K562 (cell line): ENCODE data around the gene NRXN3. TPM values are rescaled to one million over a fixed set of nuclear protein-coding genes. Genes with fewer than 3 reads are reported as not detected.

Experiments
- ATAC-seq: fragments of 200-7000 bp; cut with Tn5 transposase; 3 replicates; pipeline ENCODE4 v1.9.1; 2020; ENCODE audit warnings: moderate library complexity
- BruUV-seq: library from RNA; stranded (reverse); fragments of 400-500 nt; replicated peaks from 2 replicates; lab custom pipeline; 2021; lab: Mats Ljungman, UMichigan
- CTCF ChIA-PET: fragments of 300-600 bp; formaldehyde crosslinking; extraction: SDS; loops from one replicate; lab custom pipeline; 2021; ENCODE audit warnings: low intra/inter-chr PET ratio; lab: Yijun Ruan, JAX
- POLR2A ChIA-PET: fragments of 300-600, 350-650 bp; sonication (Branson Sonifier 250); formaldehyde crosslinking; extraction: SDS; loops from one replicate; lab custom pipeline; 2021; ENCODE audit warnings: antibody characterized with exemption, inconsistent platforms; lab: Yijun Ruan, JAX
- DNase-seq, 4 experiments: peaks; one replicate each; pipeline versions ENCODE4 v3.0.0 to v3.0.0-alpha.2; 2011 to 2018; ENCODE audit warnings: low spot score in 3 of 4, mixed read lengths in 3 of 4; ENCODE audit errors: extremely low read depth in 1 of 4
- FAIRE-seq: peaks from 2 replicates; lab custom pipeline; 2011; peaks lifted over from hg19 to GRCh38; lab: Jason Lieb, UNC
- H2AFZ ChIP-seq: 2 replicates; pipeline ENCODE4 v1.6.0; 2011; ENCODE audit warnings: low read depth, low read length, control low read depth, inconsistent platforms
- H3K27ac ChIP-seq: fragments of 200-600 bp; 3 replicates; pipeline ENCODE4 v1.8.0; 2011; ENCODE audit warnings: low read depth, mild to moderate bottlenecking, control low read depth, inconsistent platforms, low read length, moderate library complexity, mixed read lengths; ENCODE audit errors: extremely low read depth
- H3K27me3 ChIP-seq, 2 experiments: fragments of 300-600 bp in 1 of 2; 2 replicates in 1 of 2; 3 replicates in 1 of 2; pipeline versions ENCODE4 v1.6.0 to v1.8.0; 2011; ENCODE audit warnings: inconsistent platforms in 2 of 2, low read length in 2 of 2, mild to moderate bottlenecking in 1 of 2, mixed read lengths in 1 of 2, moderate library complexity in 1 of 2; ENCODE audit not compliant: control insufficient read depth in 2 of 2, insufficient read depth in 2 of 2
- H3K36me3 ChIP-seq: fragments of 300-600 bp; 3 replicates; pipeline ENCODE4 v1.8.0; 2011; ENCODE audit warnings: mild to moderate bottlenecking, low read length, inconsistent platforms; ENCODE audit not compliant: control insufficient read depth, insufficient read depth
- H3K4me1 ChIP-seq, 2 experiments: fragments of 200-600 bp in 1 of 2; replicated peaks in 1 of 2; 2 replicates in 1 of 2; 3 replicates in 1 of 2; pipeline versions ENCODE4 v1.5.1 to v1.8.0; 2011; ENCODE audit warnings: inconsistent platforms in 2 of 2, low read length in 2 of 2, mild to moderate bottlenecking in 1 of 2, mixed read lengths in 1 of 2, moderate library complexity in 1 of 2; ENCODE audit not compliant: control insufficient read depth in 2 of 2, insufficient read depth in 2 of 2
- H3K4me2 ChIP-seq: 2 replicates; pipeline ENCODE4 v1.6.1; 2011; ENCODE audit warnings: low read length, control low read depth, inconsistent platforms, mixed read lengths; ENCODE audit not compliant: insufficient read depth
- H3K4me3 ChIP-seq: fragments of 200-600 bp; sonication (generic), shearing (Covaris generic); 2 replicates; pipeline ENCODE4 v1.5.1; 2016; ENCODE audit warnings: control low read depth, inconsistent platforms
- H3K79me2 ChIP-seq: fragments of 200-600 bp; 3 replicates; pipeline ENCODE4 v1.8.0; 2011; ENCODE audit warnings: low read length, inconsistent platforms; ENCODE audit not compliant: control insufficient read depth, insufficient read depth
- H3K9ac ChIP-seq, 2 experiments: 2 replicates each; pipeline versions ENCODE4 v1.6.0 to v1.6.1; 2011; ENCODE audit warnings: low read depth in 2 of 2, low read length in 2 of 2, control low read depth in 1 of 2, inconsistent platforms in 1 of 2, mild to moderate bottlenecking in 1 of 2, mixed read lengths in 1 of 2; ENCODE audit not compliant: insufficient read depth in 1 of 2
- H3K9me1 ChIP-seq: one replicate; pipeline ENCODE4 v1.6.0; 2011; ENCODE audit warnings: inconsistent platforms, mild to moderate bottlenecking, low read length, moderate library complexity; ENCODE audit not compliant: control insufficient read depth, insufficient read depth
- H3K9me3 ChIP-seq: replicated peaks from 2 replicates; pipeline ENCODE4 v1.5.1; 2011; ENCODE audit warnings: low read depth, low read length, inconsistent platforms; ENCODE audit not compliant: control insufficient read depth, insufficient read depth
- H4K20me1 ChIP-seq: replicated peaks from 2 replicates; pipeline ENCODE4 v1.6.1; 2011; ENCODE audit warnings: low read length, inconsistent platforms, mixed read lengths; ENCODE audit not compliant: control insufficient read depth, insufficient read depth
- ARID1B ChIP-seq: fragments of 450-650 bp; IDR thresholded peaks from 2 replicates; pipeline ENCODE4 v1.6.1; 2016; ENCODE audit warnings: antibody characterized with exemption, mild to moderate bottlenecking, inconsistent platforms
- CEBPZ ChIP-seq: fragments of 150-350 bp; IDR thresholded peaks from 2 replicates; pipeline ENCODE4 v1.6.1; 2014; ENCODE audit warnings: low read depth, mild to moderate bottlenecking, low read length, borderline replicate concordance
- CTCFL ChIP-seq: IDR thresholded peaks from 2 replicates; pipeline ENCODE4 v1.6.1; 2011; ENCODE audit warnings: borderline replicate concordance, low read depth, mild to moderate bottlenecking, moderate library complexity, low read length; ENCODE audit not compliant: insufficient read depth, poor library complexity, severe bottlenecking
- HMGN3 ChIP-seq: IDR thresholded peaks from 2 replicates; pipeline ENCODE4 v1.6.1; 2011; ENCODE audit warnings: borderline replicate concordance, low read depth, mild to moderate bottlenecking, mixed read lengths, low read length; ENCODE audit not compliant: insufficient read length; ENCODE audit errors: extremely low read depth
- IRF1 ChIP-seq: sonication (generic); formaldehyde crosslinking; IDR thresholded peaks from 2 replicates; pipeline ENCODE4 v1.8.0; 2022; ENCODE audit warnings: missing genetic modification reagents, mild to moderate bottlenecking, borderline replicate concordance
- MEF2A ChIP-seq: IDR thresholded peaks from 2 replicates; pipeline ENCODE4 v1.6.1; 2011; ENCODE audit warnings: low read depth, mild to moderate bottlenecking, low read length, moderate library complexity; ENCODE audit not compliant: control insufficient read depth
- NCOA2 ChIP-seq, 2 experiments: fragments of 450-650 bp; IDR thresholded peaks; 2 replicates each; pipeline ENCODE4 v1.6.1; 2018; ENCODE audit warnings: mild to moderate bottlenecking in 2 of 2, moderate library complexity in 1 of 2; ENCODE audit not compliant: partially characterized antibody in 2 of 2
- NCOR1 ChIP-seq: fragments of 450-650 bp; IDR thresholded peaks from 2 replicates; pipeline ENCODE4 v1.6.1; 2016; ENCODE audit warnings: mild to moderate bottlenecking, moderate library complexity
- PHB ChIP-seq: fragments of 250-450 bp; sonication (Bioruptor Pico); IDR thresholded peaks from 2 replicates; pipeline ENCODE4 v1.5.0; 2021
- POLR2A ChIP-seq: fragments of 450-650 bp; conservative IDR thresholded peaks from 2 replicates; pipeline ENCODE4 v1.6.1; 2016
- TAL1 ChIP-seq: fragments of 450-650 bp; IDR thresholded peaks from 2 replicates; pipeline ENCODE4 v1.6.1; 2016; ENCODE audit warnings: mild to moderate bottlenecking
- ZKSCAN3 ChIP-seq: fragments of 250-450 bp; sonication (Bioruptor Pico); IDR thresholded peaks from 2 replicates; pipeline ENCODE4 v1.4.0; 2020
- ZNF589 ChIP-seq: fragments of 200-800 bp; sonication (Bioruptor generic); IDR thresholded peaks from 2 replicates; pipeline ENCODE4 v1.6.1; 2016; ENCODE audit warnings: low read depth, missing genetic modification characterization, missing compliant biosample characterization
- ZNF75A ChIP-seq: fragments of 450-650 bp; formaldehyde crosslinking; IDR thresholded peaks from 2 replicates; pipeline ENCODE4 v1.4.0; 2020; ENCODE audit warnings: mild to moderate bottlenecking
- WGBS: fragments of 100-300 bp; shearing (Covaris generic); methylation state at CpG from one replicate; pipeline ENCODE4 v1.1.6; 2016; ENCODE audit warnings: low coverage, mixed read lengths; ENCODE audit not compliant: insufficient coverage; ENCODE audit errors: missing lambda C conversion rate; 5-methylcytosine and 5-hydroxymethylcytosine counted together
- in situ Hi-C: fragments of 300-500 bp; cut with MboI; formaldehyde crosslinking; loops from 4 replicates; pipeline ENCODE4 v1.15.0; 2018; ENCODE audit warnings: inconsistent platforms, mixed read lengths
- intact Hi-C: fragments of 100-400 bp; cut with micrococcal nuclease; formaldehyde crosslinking; loops from 2 replicates; pipeline ENCODE4 v1.14.2; 2022
- polyA plus RNA-seq, 8 experiments: library from polyadenylated mRNA; depleted of rRNA in 4 of 8; stranded (reverse) in 5 of 8; unstranded in 3 of 8; fragments of >200 nt; fragmentation: Nextera tagmentation in 2 of 8; fragmentation: Illumina TruSeq in 1 of 8; extraction: Ambion mirVana in 2 of 8; extraction: Trizol in 1 of 8; gene quantifications; 2 replicates each; pipeline versions ENCODE4 v1.2.1 to v1.2.3, GENCODE V29; 2011 to 2014; ENCODE audit warnings: inconsistent platforms in 1 of 8, missing spikeins in 1 of 8
- total RNA-seq, 7 experiments: library from RNA; depleted of rRNA in 6 of 7; stranded (reverse); fragments of >200 nt in 6 of 7; fragmentation: Illumina TruSeq in 2 of 7; extraction: Trizol in 2 of 7; gene quantifications; 2 replicates each; pipeline versions ENCODE4 v1.2.1 to v1.2.3, GENCODE V29; 2011 to 2021; ENCODE audit warnings: low replicate concordance in 1 of 7
- TF ChIP-seq, protein P1 (sequence below): fragments of 200-800 bp; sonication (Bioruptor generic); IDR thresholded peaks from 2 replicates; pipeline ENCODE4 v1.6.1; 2017; ENCODE audit warnings: missing genetic modification characterization, missing compliant biosample characterization

The NRXN3 gene
- total and polyA plus RNA-seq, 9 of the 15 experiments (the other 6 are each of a cell fraction or from before 2014, with no cell fraction given): 0.09 TPM; not detected in 8

- ChIA-PET POLR2A (interaction anchor here (0.6 kb wide), 1 partner anchor 889 kb away, joined by 3 read pairs; no protein-coding TSS in a partner anchor), CTCF (no interaction called here)
- in situ Hi-C loops (no loop called here), intact Hi-C loops (loop anchor here (10.0 kb wide), 1 partner anchor 154 kb away; no protein-coding TSS in a partner anchor)
- no peaks in the 10 kb centered on the region for H3K9me3 ChIP-seq
- no peaks in the 10 kb centered on the region for H3K79me2 ChIP-seq
- DNase-seq: peak in 2 of 4 experiments; percentile 9 to 23
- 2% methylated on average over 7 of the region's 7 CpGs for WGBS
- no peak for ATAC-seq
- no peaks in the 10 kb centered on the region for H3K9me1 ChIP-seq
- H4K20me1 ChIP-seq: no peaks in the 10 kb centered on the region
- H3K27ac ChIP-seq: no peak overlapping the region
- no peaks in the 10 kb centered on the region for H3K36me3 ChIP-seq
- H3K27me3 ChIP-seq: no peaks in the 10 kb centered on the region
- no peak for FAIRE-seq
- H3K4me1 ChIP-seq: no peaks in the 10 kb centered on the region; a peak in 2 of 5 replicates
- no peak overlapping the region for H3K4me2 ChIP-seq
- BruUV-seq: no TSS peak
- H2AFZ ChIP-seq: no peak overlapping the region
- no peak overlapping the region for H3K9ac ChIP-seq
- no peak overlapping the region for H3K4me3 ChIP-seq
- TF ChIP-seq ZNF75A (CRISPR knock-in tag) (no peak), PHB (CRISPR knock-in tag) (no peak), IRF1 (CRISPR knock-in tag) (no peak), NCOR1 (peak; percentile 29; the same call in 1 of the 2 replicates), TAL1 (peak; percentile 80), CTCFL (no peak), ZKSCAN3 (no peak), NCOA2 (IDR thresholded peaks at IDR 0.05; ENCODE audit: partially characterized antibody in 2 of 2) (no peak), HMGN3 (no peak), MEF2A (no peak), POLR2A (no peak), ARID1B (peak; percentile 57; the same call in 1 of the 2 replicates), ZNF589 (CRISPR knock-in tag) (no peak), CEBPZ (no peak)
- TF ChIP-seq, protein P1, sequence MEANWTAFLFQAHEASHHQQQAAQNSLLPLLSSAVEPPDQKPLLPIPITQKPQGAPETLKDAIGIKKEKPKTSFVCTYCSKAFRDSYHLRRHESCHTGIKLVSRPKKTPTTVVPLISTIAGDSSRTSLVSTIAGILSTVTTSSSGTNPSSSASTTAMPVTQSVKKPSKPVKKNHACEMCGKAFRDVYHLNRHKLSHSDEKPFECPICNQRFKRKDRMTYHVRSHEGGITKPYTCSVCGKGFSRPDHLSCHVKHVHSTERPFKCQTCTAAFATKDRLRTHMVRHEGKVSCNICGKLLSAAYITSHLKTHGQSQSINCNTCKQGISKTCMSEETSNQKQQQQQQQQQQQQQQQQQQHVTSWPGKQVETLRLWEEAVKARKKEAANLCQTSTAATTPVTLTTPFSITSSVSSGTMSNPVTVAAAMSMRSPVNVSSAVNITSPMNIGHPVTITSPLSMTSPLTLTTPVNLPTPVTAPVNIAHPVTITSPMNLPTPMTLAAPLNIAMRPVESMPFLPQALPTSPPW: no peak
These were observed 270.3 kb downstream of the NRXN3 start for GRCh38 chr14:78440356-78440894.
